NCI-H345 treated with DMSO at 0.1 percent for 48 hours (cell line): ENCODE measurements around the gene ADD3.

Experiments
- DNase-seq: peaks from one replicate; lab custom pipeline; 2025; ENCODE audit not compliant: unreplicated experiment; lab: John Stamatoyannopoulos, UW

ADD3 gene

DNA sequence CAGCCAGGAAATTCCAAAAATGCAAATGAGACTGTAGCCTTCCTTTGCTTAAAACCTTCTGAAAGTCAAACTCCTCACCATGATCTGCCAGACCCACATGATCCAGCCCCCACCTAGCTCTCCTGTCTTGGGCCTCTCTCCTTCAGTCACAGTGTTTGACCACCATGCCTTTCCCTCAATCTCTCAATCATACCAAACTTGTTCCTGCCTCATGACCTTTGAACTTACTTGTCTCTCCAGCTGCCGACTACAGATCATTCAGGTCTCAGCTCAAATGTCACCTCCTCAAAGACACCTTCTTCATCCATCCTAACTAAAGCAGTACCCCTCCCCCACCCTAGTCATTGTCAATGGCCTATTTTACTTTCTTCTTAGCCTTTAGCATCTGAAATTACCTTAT is 9.3 kb upstream of the ADD3 start:
- no peak for DNase-seq

- no peak for DNase-seq
Observed at GRCh38 chr10:110002801-110003523, 4.8 kb upstream of the ADD3 start.

DNA sequence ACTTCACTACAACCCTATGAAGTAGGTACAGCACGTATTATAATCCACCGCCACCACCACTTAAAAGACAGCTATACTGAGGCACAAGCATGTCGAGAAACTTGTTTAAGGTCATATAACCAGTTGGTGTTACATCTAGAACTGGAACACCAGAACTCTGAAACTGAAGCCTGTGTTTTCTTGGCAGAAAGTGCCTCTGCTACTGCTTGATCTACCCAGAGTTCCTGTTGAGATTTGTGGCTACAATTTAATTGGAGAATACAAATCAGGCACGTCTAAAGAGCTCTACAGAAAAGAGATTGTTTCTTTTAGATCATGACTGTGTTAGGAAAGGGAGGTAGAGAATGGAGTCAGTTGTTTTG is 4.3 kb upstream of the ADD3 start:
- no peak for DNase-seq

DNA sequence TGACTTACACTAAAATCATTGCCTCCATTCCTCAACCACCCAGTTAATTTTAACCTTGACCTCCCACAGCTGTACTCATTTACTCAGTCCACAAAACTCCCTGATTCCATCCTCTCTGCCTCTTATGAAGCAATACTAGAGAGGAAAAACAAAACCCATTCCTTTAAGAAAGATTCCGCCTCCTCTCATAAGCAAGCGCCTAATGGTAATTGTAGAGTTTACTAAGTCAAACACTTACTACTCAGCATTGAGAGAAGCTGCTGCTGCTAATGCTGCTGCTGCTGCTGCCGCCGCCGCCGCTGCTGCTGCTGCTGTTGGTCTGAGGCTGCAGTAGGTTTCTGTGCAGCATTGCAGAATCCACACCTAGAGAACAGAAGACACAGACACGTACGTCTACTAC is 2.1 kb upstream of the ADD3 start:
- DNase-seq: no peak

- no peak for DNase-seq
Observed at GRCh38 chr10:110006358-110007160, 1.2 kb upstream of the ADD3 start.

DNA sequence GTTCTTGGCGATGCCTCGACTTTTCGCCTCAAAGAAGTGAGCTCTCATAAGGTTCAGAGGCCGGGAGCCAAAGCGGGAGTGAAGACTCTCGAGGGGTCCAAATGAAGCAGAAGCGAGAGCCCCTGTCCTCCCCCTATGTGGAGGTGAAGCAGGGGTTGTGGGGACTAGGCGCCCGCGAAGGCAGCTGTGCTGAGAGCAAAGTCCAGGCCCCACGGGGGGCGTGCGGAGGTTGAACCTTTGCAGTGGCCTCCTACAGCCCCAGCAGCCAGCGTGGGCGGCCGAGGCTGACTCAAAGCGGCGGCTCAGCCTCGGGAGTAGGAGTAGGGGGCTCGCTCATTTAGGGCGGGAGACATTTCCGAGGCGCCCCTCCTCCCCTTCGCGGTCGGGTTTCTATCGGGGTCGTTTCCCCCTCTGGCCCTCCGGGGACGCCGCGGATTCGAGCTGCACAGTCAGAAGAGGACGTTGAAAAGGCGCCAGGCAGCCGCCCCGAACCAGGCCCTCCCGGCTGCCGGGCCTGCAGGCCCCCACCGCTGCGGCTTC is 553 bp upstream of the ADD3 start:
- no peak for DNase-seq

DNA sequence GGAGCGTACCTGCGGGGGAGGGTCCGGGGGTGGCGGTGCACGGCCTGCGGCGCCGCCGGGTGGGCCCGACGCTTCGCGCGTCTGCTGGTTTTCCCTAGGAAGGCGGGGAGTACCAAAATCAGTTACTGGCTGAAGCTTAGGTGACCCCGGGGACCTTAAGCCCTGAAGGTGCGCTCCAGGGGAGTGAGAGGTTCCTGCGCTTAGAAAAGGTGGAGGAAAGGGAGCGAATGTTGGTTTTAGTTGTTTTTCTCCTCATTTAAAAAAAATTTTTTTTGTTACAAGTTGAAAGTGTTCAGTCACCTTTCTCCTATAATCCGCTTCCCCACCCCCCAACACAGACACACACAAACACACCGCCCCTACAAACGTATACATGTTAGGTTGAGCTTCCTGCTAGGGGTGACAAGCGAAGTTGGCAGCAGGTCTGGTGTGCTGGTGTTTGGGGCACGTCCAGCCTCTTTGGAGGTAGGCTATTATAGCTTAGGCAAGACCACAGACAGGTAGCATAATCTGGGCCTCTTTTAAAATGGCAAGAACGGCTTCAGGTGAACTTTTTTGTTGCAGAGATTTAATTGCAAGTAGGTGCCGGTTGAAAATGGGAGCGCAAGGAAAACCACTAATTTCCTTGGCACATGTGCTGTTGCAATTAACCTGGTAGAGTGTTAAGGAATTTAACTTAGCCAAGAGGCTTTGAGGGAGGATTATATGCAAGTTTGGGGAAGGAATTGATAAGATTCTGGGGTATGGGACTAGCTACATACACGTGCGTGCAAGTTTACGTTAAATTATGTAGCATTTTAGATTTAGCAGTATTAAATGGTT is 945 bp downstream of the ADD3 start:
- no peak for DNase-seq

DNA sequence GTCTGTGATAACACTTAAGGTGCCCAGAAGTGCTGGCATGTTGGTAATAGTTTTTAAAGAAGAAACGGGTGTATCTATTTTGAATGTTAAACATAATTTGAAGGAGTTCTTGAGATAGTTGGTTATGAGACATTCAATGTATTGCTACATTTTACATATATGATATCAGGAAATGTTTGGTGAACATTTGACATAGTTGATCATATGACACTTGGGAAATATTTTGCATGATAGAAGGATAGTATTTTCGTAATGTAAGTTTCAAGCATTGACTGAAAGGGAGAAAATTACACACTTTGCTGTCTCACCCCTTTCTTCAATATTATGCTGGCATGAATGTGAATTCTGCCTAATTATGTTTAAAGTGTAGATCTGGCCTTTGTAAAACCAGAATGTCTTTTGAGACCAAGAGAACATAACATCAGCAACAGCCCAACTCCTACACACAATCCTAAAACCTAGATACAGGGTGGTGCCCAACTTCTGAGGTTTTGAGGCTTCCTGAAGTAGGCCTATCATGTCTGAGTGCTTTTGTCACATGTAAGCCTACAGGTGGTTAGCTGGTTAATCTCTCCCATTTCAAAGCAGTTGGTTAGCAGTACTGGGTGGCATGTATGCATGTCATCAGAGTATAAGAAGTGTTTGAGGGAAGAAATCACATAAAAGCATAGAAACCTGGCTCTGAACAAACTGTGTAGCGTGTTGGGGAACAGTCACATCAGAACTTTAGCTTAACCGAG is 2.1 kb downstream of the ADD3 start:
- no peak for DNase-seq

GRCh38 chr10:110010486-110011378 is 2.9 kb downstream of the ADD3 start:
- no peak for DNase-seq

DNA sequence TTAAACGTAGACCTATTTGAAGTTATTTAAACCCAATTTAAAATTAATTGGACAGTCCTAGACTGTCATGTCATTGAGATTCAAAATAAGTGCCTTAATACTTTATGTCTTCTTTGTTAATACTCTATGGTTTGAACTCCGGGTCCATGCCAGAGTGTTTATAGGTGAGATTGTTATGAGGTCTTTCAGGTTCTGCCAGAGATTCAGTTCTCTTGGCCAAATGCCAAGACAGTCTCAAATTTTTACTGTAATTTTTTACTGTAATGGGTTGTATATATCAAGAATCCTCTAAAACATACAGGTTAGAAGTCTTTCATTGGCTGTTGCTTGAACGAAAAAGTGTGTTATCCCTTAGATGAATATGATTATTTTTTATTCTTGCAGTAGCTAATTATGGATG is 3.9 kb downstream of the ADD3 start:
- DNase-seq: no peak

DNA sequence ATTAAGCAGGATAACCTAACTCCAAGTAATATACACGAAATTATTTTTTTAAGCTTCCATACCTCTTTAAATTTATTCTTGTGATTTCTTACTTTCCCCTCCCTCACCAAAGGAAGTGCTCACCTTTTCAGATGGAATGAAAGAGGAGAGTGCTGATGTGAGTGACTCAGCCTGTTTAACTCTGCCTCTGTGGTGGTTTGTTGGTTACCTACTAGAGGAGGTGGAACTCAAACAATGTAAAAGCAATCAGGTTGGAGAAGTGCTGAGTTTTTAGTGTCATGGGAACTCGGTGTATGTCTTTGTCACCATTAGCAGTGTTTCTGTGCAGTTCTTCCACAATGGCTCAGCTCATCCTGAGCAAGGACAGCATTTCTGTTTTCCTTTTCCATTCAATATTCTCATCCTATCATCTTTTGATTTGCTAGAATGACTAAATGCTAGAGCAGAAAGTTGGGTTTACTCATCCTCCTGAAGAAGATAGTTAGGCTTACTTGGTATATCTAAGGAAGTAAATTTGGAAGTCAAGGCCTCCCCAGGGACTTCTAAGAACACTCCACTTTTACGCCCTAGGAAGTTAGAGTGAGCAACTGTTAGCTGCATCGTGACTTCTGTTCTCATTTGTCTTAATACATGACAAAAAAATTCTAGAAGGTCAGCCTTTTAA is 6.0 kb downstream of the ADD3 start:
- DNase-seq: no peak

- no peak for DNase-seq
Observed at GRCh38 chr10:110016039-110016438, 8.3 kb downstream of the ADD3 start.

DNA sequence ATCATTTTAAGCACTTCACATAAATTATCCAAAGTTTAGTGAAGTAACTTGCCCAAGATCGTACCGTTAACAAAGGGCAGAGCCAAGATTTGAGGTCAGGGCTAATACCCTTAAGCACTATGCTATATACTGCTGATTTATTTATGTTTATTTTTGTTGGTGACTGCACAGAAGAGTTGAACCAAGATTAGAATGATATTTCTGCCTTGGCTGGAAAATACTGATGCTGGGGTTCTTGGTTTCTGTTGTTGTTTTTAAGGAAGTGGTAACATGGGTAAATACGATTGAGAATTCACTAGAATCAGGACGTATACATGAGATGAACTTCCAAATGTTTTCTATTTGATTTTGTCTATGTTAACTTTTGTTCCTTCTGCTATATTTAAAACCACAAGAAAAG is 9.3 kb downstream of the ADD3 start:
- no peak for DNase-seq

DNA sequence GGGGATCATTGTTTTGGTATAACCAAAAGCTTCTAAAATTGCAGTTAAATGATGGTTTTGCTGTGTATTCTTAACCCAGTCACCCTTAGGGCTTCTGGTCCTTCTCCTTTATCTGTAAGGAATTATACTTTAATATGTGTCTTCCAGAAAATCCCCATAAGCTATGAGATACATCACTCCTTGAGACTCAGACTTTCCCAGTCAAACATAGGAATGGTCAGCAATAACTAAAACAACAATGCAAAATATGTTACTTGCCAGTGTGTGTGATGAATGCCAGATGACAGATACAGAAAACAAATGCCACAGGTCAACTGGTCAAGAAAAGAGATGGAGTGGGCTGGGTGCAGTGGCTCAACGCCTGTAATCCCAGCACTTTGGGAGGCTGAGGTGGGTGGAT is 10.1 kb downstream of the ADD3 start:
- no peak for DNase-seq

- no peak for DNase-seq
Observed at GRCh38 chr10:110020265-110020664, 12.5 kb downstream of the ADD3 start.

GRCh38 chr10:110022716-110023504 is 15.1 kb downstream of the ADD3 start:
- DNase-seq: no peak

DNA sequence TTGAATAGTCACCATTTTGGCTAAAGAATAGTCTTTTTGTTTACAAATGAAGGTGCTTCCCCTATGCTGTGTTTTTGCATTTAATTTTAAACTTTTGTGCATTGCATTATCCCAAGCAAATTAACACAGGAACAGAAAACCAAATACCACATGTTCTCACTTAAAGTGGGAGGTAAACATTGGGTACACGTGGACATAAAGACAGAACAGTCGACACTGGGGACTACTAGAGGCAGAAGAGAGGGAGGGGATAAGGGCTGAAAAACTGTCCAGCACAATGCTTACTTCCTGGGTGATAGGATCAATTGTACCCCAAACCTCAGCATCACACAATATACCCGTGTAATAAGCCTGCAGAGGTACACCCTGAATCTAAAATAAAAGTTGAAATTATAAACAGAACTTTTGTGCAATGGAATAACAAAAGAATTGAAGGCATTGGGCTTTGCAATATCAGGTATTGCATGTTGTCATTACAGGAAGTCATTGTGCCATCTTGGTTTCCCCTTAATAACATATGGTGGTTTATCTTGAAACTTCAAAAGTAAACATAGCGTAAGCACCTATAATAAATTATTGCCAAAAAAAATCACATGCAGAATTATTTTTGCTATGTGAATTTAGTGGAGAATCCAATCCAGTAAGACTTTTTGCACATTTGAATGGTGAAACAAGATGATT is 16.1 kb downstream of the ADD3 start:
- DNase-seq: no peak

DNA sequence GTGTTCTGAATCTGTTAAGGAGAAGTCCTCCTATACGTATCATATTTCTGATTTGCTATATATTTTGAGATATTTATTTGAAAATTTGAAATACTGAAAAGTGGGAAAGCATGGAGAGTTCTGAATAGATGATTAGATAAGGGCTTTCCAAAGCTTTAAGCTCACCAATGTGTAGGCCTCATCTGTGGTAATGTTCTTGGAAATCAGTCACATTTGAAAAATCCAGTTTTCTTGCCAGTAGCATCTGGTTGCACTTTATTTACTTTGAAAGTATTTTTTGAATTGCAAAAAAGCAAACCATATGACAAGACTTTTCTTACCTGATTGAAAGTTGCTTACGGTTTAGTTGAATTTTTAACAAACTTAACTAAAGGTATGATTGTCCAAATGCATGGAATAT is 21.7 kb downstream of the ADD3 start:
- DNase-seq: no peak
